Osteoblast (primary cell): ENCODE measurements around the gene COL15A1. TPM values are rescaled to one million over a fixed set of nuclear protein-coding genes. Genes with fewer than 3 reads are reported as not detected.

Source experiments
- DNase-seq: peaks from one replicate; pipeline ENCODE4 v3.0.0; 2011; ENCODE audit warnings: low spot score, mixed read lengths; ENCODE audit not compliant: insufficient read length; ENCODE audit errors: missing footprints
- H2AFZ ChIP-seq: 2 replicates; pipeline ENCODE4 v1.6.0; 2011; ENCODE audit warnings: mild to moderate bottlenecking, low read length
- H3K27ac ChIP-seq: 2 replicates; pipeline ENCODE4 v1.5.1; 2011; ENCODE audit warnings: mild to moderate bottlenecking, low read depth, low read length, moderate library complexity
- H3K27me3 ChIP-seq: 2 replicates; pipeline ENCODE4 v1.6.0; 2012; ENCODE audit warnings: mild to moderate bottlenecking, control low read depth, inconsistent platforms, low read length, moderate library complexity; ENCODE audit not compliant: insufficient read depth
- H3K36me3 ChIP-seq: 2 replicates; pipeline ENCODE4 v1.5.1; 2011; ENCODE audit warnings: mild to moderate bottlenecking, low read length, control low read depth, moderate library complexity; ENCODE audit not compliant: insufficient read depth
- H3K4me1 ChIP-seq: 2 replicates; pipeline ENCODE4 v1.5.1; 2011; ENCODE audit warnings: mild to moderate bottlenecking, low read length, control low read depth, moderate library complexity; ENCODE audit not compliant: insufficient read depth
- H3K4me2 ChIP-seq: 2 replicates; pipeline ENCODE4 v1.6.0; 2011; ENCODE audit warnings: mild to moderate bottlenecking, low read length; ENCODE audit not compliant: insufficient read depth
- H3K4me3 ChIP-seq: fragments of 200-600 bp; sonication (generic); 3 replicates; pipeline ENCODE4 v1.5.1; 2012; ENCODE audit warnings: mild to moderate bottlenecking, low read length, inconsistent platforms; ENCODE audit not compliant: insufficient read depth
- H3K79me2 ChIP-seq: 2 replicates; pipeline ENCODE4 v1.6.0; 2012; ENCODE audit warnings: mild to moderate bottlenecking, low read length, control low read depth, inconsistent platforms; ENCODE audit not compliant: insufficient read depth
- H3K9me3 ChIP-seq: 2 replicates; pipeline ENCODE4 v1.5.1; 2011; ENCODE audit warnings: low read depth, low read length, control low read depth
- H4K20me1 ChIP-seq: 2 replicates; pipeline ENCODE4 v1.6.0; 2012; ENCODE audit warnings: mild to moderate bottlenecking, low read length, control low read depth; ENCODE audit not compliant: insufficient read depth
- CTCF ChIP-seq: IDR thresholded peaks from 2 replicates; pipeline ENCODE4 v1.5.1; 2011; ENCODE audit warnings: mild to moderate bottlenecking, low read depth, low read length, moderate library complexity; ENCODE audit errors: extremely low read depth
- total RNA-seq: library from RNA; depleted of rRNA; stranded (reverse); fragments of >200 nt; gene quantifications from 2 replicates; pipeline ENCODE4 v1.2.3, GENCODE V29; 2012

The COL15A1 gene
- total RNA-seq, 1 donor = 29.3 TPM

GRCh38 chr9:98902516-98902915, 41.2 kb upstream of the COL15A1 start:
- Histone ChIP-seq H3K27ac (no peak overlapping the region), H3K4me2 (no peak overlapping the region), H3K9me3 (no peaks in the 10 kb centered on the region), H4K20me1 (no peaks in the 10 kb centered on the region), H3K4me3 (no peak overlapping the region), H2AFZ (no peak overlapping the region), H3K36me3 (no peaks in the 10 kb centered on the region), H3K79me2 (no peaks in the 10 kb centered on the region), H3K4me1 (peaks cover 22% of the 10 kb centered on the region), H3K27me3 (peaks cover 14% of the 10 kb centered on the region)
- DNase-seq = no peak
- TF ChIP-seq CTCF = no peak

GRCh38 chr9:98902925-98903324, 40.8 kb upstream of the COL15A1 start:
- no peaks in the 10 kb centered on the region for H3K36me3 ChIP-seq
- TF ChIP-seq CTCF = no peak
- peaks cover 13% of the 10 kb centered on the region for H3K27me3 ChIP-seq
- H4K20me1 ChIP-seq = no peaks in the 10 kb centered on the region
- no peak overlapping the region for H3K27ac ChIP-seq
- no peak overlapping the region for H3K4me3 ChIP-seq
- peaks cover 23% of the 10 kb centered on the region for H3K4me1 ChIP-seq
- DNase-seq = no peak
- no peak overlapping the region for H3K4me2 ChIP-seq
- H3K9me3 ChIP-seq = no peaks in the 10 kb centered on the region
- no peaks in the 10 kb centered on the region for H3K79me2 ChIP-seq
- no peak overlapping the region for H2AFZ ChIP-seq

GRCh38 chr9:98903961-98904411, 39.7 kb upstream of the COL15A1 start:
- H3K79me2 ChIP-seq = no peaks in the 10 kb centered on the region
- TF ChIP-seq CTCF = no peak
- H3K4me3 ChIP-seq = no peak overlapping the region
- DNase-seq = no peak
- H3K27ac ChIP-seq = no peak overlapping the region
- peaks cover 33% of the 10 kb centered on the region for H3K4me1 ChIP-seq
- H3K36me3 ChIP-seq = no peaks in the 10 kb centered on the region
- H2AFZ ChIP-seq = no peak overlapping the region
- no peak overlapping the region for H3K4me2 ChIP-seq
- no peaks in the 10 kb centered on the region for H4K20me1 ChIP-seq
- peaks cover 4% of the 10 kb centered on the region for H3K27me3 ChIP-seq
- H3K9me3 ChIP-seq = no peaks in the 10 kb centered on the region

GRCh38 chr9:98905015-98905414, 38.7 kb upstream of the COL15A1 start:
- Histone ChIP-seq H3K9me3 (no peaks in the 10 kb centered on the region), H3K4me2 (no peak overlapping the region), H3K27ac (no peak overlapping the region), H3K4me3 (no peak overlapping the region), H3K36me3 (no peaks in the 10 kb centered on the region), H3K79me2 (no peaks in the 10 kb centered on the region), H2AFZ (no peak overlapping the region), H3K4me1 (peaks cover 32% of the 10 kb centered on the region), H3K27me3 (peaks cover 4% of the 10 kb centered on the region), H4K20me1 (no peaks in the 10 kb centered on the region)
- no peak for DNase-seq
- no peak for TF ChIP-seq CTCF
